AG09309 (cell line): ENCODE data around the gene TSPAN17.

Experiments used
- DNase-seq: peaks from one replicate; pipeline ENCODE4 v3.0.0-alpha.2; 2010; ENCODE audit warnings: low read depth
- H3K4me3 ChIP-seq: 2 replicates; pipeline ENCODE4 v1.5.1; 2011; ENCODE audit warnings: mild to moderate bottlenecking, low read depth, low read length, moderate library complexity; ENCODE audit not compliant: control insufficient read depth
- CTCF ChIP-seq: IDR thresholded peaks from 2 replicates; pipeline ENCODE4 v1.5.1; 2011; ENCODE audit warnings: mild to moderate bottlenecking, low read depth, low read length, inconsistent platforms; ENCODE audit not compliant: insufficient read depth, control insufficient read depth; ENCODE audit errors: missing control alignments

TSPAN17 gene

DNA sequence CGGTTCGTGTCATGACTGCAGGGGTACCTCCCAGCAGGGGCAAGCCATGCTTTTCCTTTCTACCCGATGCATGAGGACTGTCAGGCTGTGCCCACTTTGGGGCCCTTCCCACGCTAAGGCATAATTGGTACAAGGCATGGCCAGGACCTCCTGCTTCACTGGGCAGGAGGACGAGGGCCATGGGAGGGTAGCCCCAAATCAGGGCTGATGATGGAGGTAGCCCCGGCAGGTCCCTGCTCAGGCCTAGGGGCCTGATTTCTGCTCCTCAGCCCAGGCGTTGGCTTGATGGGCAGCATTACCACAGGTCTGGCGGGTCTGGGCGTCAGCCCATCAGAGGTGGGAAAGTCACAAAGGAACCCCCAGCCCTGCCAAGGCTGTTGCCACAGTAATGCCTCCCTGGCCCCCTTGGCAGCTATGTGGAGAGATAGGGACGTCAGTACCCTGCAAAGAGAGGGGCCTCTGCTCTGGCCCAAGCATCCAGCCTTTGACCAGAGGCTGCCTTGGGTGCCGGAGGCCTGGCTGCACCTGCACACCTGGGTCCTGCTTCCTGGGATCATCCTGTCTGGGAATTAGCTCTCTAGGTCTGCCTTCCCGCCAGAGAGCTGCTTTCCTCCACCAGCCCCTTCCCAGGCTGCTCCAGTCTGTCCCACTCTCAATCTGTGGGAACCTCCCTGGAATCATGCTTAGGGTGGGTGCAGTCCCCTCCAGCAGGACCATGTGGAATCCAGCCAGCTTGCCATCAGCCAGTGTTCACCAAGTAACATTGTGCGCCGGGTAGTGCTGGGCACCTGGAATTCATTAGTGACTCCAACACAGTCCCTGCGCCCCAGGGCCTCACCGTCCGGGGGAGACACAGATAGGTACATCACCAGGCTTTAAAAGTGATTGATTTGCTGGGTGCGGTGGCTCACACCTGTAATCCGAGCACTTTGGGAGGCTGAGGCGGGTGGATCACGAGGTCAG is 15.4 kb downstream of the TSPAN17 start:
- no peak for DNase-seq

GRCh38 chr5:176663566-176663965 is 16.3 kb downstream of the TSPAN17 start:
- no peak overlapping the region for H3K4me3 ChIP-seq
- no peak for TF ChIP-seq CTCF
- no peak for DNase-seq

More for the DNA sequence above, 15.4 kb downstream of the TSPAN17 start:
- H3K4me3 ChIP-seq, result no peak overlapping the region
- TF ChIP-seq CTCF, result no peak

GRCh38 chr5:176664479-176664878 is 17.2 kb downstream of the TSPAN17 start:
- TF ChIP-seq CTCF, result no peak
- H3K4me3 ChIP-seq, result no peak overlapping the region
- DNase-seq, result no peak

DNA sequence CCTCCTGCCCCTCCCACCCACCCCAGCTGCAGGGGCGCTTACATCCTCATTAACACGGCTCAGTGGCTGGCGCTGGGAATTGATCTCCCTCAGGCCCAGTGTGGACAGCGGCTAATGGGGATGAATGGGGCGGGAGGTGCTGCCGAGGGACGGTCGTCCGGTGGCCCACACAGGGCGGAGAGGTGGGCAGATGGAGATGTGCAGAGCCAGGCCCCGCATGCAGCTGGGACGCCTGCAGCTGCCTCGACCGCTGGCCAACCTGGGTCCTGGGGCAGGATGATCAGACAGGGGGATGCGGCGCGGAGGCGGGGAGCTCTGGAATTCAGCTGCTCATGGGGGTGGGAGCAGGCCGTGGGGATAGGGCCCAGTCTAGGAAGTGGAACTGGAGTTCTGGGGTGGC is 17.6 kb downstream of the TSPAN17 start:
- DNase-seq, result no peak
- no peak for TF ChIP-seq CTCF
- H3K4me3 ChIP-seq, result no peak overlapping the region

DNA sequence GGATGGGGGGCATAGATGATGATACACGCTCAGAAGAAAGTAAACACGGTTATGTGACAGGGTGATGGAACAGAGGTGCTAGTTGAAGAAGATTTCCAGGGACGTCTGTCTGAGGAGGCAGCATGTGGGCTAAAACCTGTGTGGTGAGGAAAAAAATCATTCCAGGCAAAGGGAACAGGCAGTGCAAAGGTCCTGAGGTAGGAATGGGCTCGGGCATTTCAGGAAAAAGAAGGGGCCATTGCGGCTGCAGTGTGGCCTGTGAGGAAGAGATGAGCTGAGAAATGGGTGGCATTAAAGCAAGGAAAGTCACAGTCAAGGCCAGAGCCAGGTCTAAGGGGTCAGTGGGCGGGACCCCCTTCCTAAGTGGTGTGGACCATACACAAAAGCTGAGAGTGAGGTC is 18.2 kb downstream of the TSPAN17 start:
- no peak overlapping the region for H3K4me3 ChIP-seq
- no peak for DNase-seq
- no peak for TF ChIP-seq CTCF

- no peak for DNase-seq
- TF ChIP-seq CTCF, result no peak
- no peak overlapping the region for H3K4me3 ChIP-seq
These were observed 20.4 kb downstream of the TSPAN17 start for GRCh38 chr5:176667637-176668036.
